ENCODE data around the gene GRID1.

- TF ChIP-seq CTCF (optimal IDR thresholded peaks at IDR 0.05 in 1 of 3, IDR thresholded peaks at IDR 0.05 in 1 of 3, conservative IDR thresholded peaks at IDR 0.05 in 1 of 3; ENCODE audit: extremely low read depth in 1 of 3, insufficient read depth in 2 of 3, low read length in 3 of 3), result no peak
- TF ChIP-seq EZH2 (IDR thresholded peaks at IDR 0.05; ENCODE audit: low read length), result no peak
These were observed 106.6 kb downstream of the GRID1 start for GRCh38 chr10:86259901-86260562.
